GM04503 (cell line): Measurements from ENCODE around the gene PAOX.

ENCODE experiments used
- DNase-seq: peaks from one replicate; pipeline ENCODE4 v3.0.0-alpha.2; 2012; ENCODE audit warnings: low read depth

PAOX gene

DNA sequence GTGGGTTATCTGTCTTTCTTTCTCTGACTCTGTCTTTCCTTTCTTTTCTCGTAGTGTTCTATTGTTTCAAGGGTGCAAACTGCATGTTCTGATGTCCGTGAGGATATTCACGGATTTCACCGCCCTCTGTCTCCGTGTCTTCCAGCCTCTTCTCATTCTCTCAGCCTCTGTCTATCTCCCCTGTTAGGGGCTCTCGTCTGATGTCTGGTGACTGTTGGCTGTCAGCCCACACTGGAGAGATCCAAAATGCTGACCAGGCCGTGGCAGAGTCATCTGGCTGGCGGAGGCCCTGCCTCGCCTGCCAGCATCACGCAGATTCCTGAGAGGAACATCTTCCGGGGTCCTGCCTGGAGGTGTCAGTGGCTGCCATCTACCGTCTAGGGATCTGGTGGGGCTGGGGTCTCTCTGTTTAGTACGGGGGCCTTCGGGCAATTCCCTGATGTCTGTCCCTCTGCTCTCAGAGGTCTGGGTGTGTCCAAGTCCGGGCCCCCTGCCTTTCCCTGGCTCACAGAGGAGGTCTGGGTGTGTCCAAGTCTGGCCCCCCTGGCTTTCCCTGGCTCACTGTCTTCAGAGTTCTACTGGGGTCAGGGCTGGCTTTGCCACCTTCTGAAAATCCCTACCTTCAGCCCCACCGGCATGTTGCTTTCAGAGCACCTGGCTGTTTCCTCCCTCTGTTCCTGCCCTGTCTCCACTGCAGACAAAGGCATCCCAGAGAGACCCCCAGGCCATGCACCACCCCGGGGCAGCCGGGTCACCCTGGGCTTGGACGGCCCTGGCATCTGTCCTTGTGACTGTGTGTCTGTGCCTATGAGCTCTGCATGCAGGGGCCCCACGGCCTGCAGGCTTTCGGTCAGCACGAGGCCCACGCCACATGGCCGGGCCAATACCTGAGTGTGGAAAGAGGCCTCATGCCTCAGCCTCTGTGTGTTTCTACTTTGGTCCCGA, 60.7 kb downstream of the PAOX start:
- no peak for DNase-seq

DNA sequence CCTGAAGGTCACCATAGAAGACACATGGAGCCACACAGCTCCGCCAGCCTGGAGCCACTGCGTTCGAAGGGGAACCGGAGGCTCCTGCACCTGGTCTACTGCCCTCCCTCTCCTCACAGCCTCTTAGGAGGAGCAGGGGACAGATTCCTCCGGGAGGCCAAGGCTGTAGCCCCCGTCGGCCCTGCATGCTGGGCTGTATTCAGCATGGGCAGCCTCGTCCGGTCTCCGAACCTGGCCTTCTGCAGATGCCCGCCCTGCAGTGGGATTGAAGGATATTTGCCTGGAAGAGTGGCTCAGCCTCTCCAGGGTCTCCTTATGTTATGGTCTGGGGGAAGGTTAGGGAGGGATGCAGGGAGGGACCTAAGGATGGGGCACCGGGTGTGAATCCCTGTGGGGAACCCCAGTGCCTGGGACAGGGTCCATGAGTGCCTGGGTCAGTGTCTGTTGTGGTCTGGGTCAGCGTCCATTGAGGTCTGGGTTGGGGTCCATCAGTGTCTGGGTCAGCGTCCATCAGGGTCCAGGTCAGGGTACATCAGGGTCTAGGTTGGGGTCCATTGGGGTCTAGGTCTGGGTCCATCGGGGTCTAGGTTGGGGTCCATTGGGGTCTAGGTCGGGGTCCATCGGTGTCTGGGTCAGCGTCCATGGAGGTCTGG, 61.7 kb downstream of the PAOX start:
- DNase-seq = no peak
